HepG2 (cell line): ENCODE results near the gene TMPRSS7. TPM values are rescaled to one million over a fixed set of nuclear protein-coding genes. Genes with fewer than 3 reads are reported as not detected.

Experiments
- ATAC-seq: fragments of 200-7000 bp; cut with Tn5 transposase; 3 replicates; pipeline ENCODE4 v1.9.1; 2020; ENCODE audit warnings: mild to moderate bottlenecking, moderate library complexity
- BruUV-seq: library from RNA; stranded (reverse); fragments of 400-500 nt; replicated peaks from 2 replicates; lab custom pipeline; 2021; lab: Mats Ljungman, UMichigan
- CTCF ChIA-PET: fragments of 300-600 bp; formaldehyde crosslinking; extraction: SDS; loops from one replicate; lab custom pipeline; 2021; ENCODE audit warnings: low total read pairs, inconsistent platforms, low intra/inter-chr PET ratio; lab: Yijun Ruan, JAX
- POLR2A ChIA-PET: fragments of 350-600 bp; sonication (Branson Sonifier 250); formaldehyde crosslinking; loops from one replicate; lab custom pipeline; 2020; ENCODE audit warnings: antibody characterized with exemption, inconsistent platforms; lab: Yijun Ruan, JAX
- DNase-seq: peaks from one replicate; pipeline ENCODE4 v3.0.0-alpha.2; 2015; ENCODE audit warnings: low spot score
- FAIRE-seq: peaks from 3 replicates; lab custom pipeline; 2011; peaks lifted over from hg19 to GRCh38; lab: Jason Lieb, UNC
- H2AFZ ChIP-seq: one replicate; pipeline ENCODE4 v1.6.1; 2011; ENCODE audit warnings: low read length, inconsistent platforms
- H3K27ac ChIP-seq: fragments of 300-600 bp; 3 replicates; pipeline ENCODE4 v1.8.0; 2011; ENCODE audit warnings: mixed run types, mild to moderate bottlenecking, mixed read lengths, low read length, inconsistent platforms; ENCODE audit not compliant: insufficient read depth; ENCODE audit errors: extremely low read length
- H3K27me3 ChIP-seq, 2 experiments: fragments of 200-600 bp in 1 of 2; 2 replicates in 1 of 2; 3 replicates in 1 of 2; pipeline versions ENCODE4 v1.6.0 to v1.8.0; 2011; ENCODE audit warnings: low read length in 2 of 2, mild to moderate bottlenecking in 2 of 2, moderate library complexity in 2 of 2, inconsistent platforms in 1 of 2; ENCODE audit not compliant: insufficient read depth in 2 of 2, control insufficient read depth in 1 of 2
- H3K36me3 ChIP-seq, 2 experiments: fragments of 200-600 bp in 1 of 2; replicated peaks in 1 of 2; 2 replicates in 1 of 2; 3 replicates in 1 of 2; pipeline versions ENCODE4 v1.5.1 to v1.8.0; 2011; ENCODE audit warnings: low read length in 2 of 2, inconsistent platforms in 1 of 2; ENCODE audit not compliant: insufficient read depth in 2 of 2, control insufficient read depth in 1 of 2
- H3K4me1 ChIP-seq: 2 replicates; pipeline ENCODE4 v1.5.1; 2012; ENCODE audit warnings: low read length, inconsistent platforms; ENCODE audit not compliant: insufficient read depth
- H3K4me2 ChIP-seq: 2 replicates; pipeline ENCODE4 v1.6.0; 2011; ENCODE audit warnings: low read depth, low read length, inconsistent platforms
- H3K4me3 ChIP-seq, 3 experiments: fragments of 200-600 bp in 1 of 3; sonication (generic), shearing (Covaris generic) in 1 of 3; replicated peaks in 1 of 3; 2 replicates each; pipeline ENCODE4 v1.5.1; 2011 to 2016; ENCODE audit warnings: low read length in 3 of 3, inconsistent platforms in 2 of 3, low read depth in 2 of 3, mild to moderate bottlenecking in 2 of 3, control low read depth in 1 of 3, mixed read lengths in 1 of 3; ENCODE audit not compliant: insufficient read depth in 1 of 3
- H3K79me2 ChIP-seq: one replicate; pipeline ENCODE4 v1.6.1; 2011; ENCODE audit warnings: low read length, inconsistent platforms; ENCODE audit not compliant: insufficient read depth
- H3K9ac ChIP-seq: 2 replicates; pipeline ENCODE4 v1.6.0; 2011; ENCODE audit warnings: mild to moderate bottlenecking, low read depth, low read length, inconsistent platforms; ENCODE audit not compliant: insufficient read depth
- H3K9me3 ChIP-seq: 2 replicates; pipeline ENCODE4 v1.5.1; 2012; ENCODE audit warnings: mild to moderate bottlenecking, low read length
- H4K20me1 ChIP-seq: 2 replicates; pipeline ENCODE4 v1.6.0; 2011; ENCODE audit warnings: inconsistent platforms, mild to moderate bottlenecking, low read length, moderate library complexity; ENCODE audit not compliant: insufficient read depth
- ATAD3A ChIP-seq: sonication (generic); formaldehyde crosslinking; IDR thresholded peaks from 2 replicates; pipeline ENCODE4 v1.4.0; 2020; ENCODE audit warnings: missing genetic modification reagents
- BRCA1 ChIP-seq: sonication (generic); formaldehyde crosslinking; IDR thresholded peaks from 2 replicates; pipeline ENCODE4 v1.4.0; 2020; ENCODE audit warnings: missing genetic modification reagents
- GTF3A ChIP-seq: sonication (generic); formaldehyde crosslinking; conservative IDR thresholded peaks from 2 replicates; pipeline ENCODE4 v1.4.0; 2020; ENCODE audit warnings: mild to moderate bottlenecking, missing genetic modification reagents
- MTERF4 ChIP-seq: sonication (generic); formaldehyde crosslinking; IDR thresholded peaks from 2 replicates; pipeline ENCODE4 v1.8.0; 2023; ENCODE audit warnings: mild to moderate bottlenecking, missing genetic modification reagents
- MYPOP ChIP-seq: sonication (generic); formaldehyde crosslinking; IDR thresholded peaks from 2 replicates; pipeline ENCODE4 v1.8.1; 2023; ENCODE audit warnings: mild to moderate bottlenecking, moderate library complexity, missing genetic modification reagents
- SKI ChIP-seq: fragments of 450-650 bp; IDR thresholded peaks from one replicate; pipeline ENCODE4 v1.6.1; 2018; ENCODE audit warnings: mild to moderate bottlenecking; ENCODE audit not compliant: partially characterized antibody
- TMF1 ChIP-seq: sonication (generic); formaldehyde crosslinking; IDR thresholded peaks from 2 replicates; pipeline ENCODE4 v1.8.1; 2022; ENCODE audit warnings: low read depth, missing genetic modification reagents
- ZBTB7B ChIP-seq: sonication (generic); formaldehyde crosslinking; IDR thresholded peaks from 2 replicates; pipeline ENCODE4 v1.4.0; 2020; ENCODE audit warnings: missing genetic modification reagents
- ZKSCAN8 ChIP-seq: IDR thresholded peaks from 2 replicates; pipeline ENCODE4 v1.6.1; 2016; ENCODE audit warnings: borderline replicate concordance, missing genetic modification reagents, missing compliant biosample characterization
- ZNF577 ChIP-seq: sonication (generic); formaldehyde crosslinking; IDR thresholded peaks from 2 replicates; pipeline ENCODE4 v1.4.0; 2020; ENCODE audit warnings: mild to moderate bottlenecking, low read depth, missing genetic modification reagents, borderline replicate concordance
- ZNF766 ChIP-seq: sonication (generic); formaldehyde crosslinking; IDR thresholded peaks from 2 replicates; pipeline ENCODE4 v1.5.0; 2020; ENCODE audit warnings: missing genetic modification reagents, borderline replicate concordance
- WGBS: methylation state at CpG from one replicate; pipeline ENCODE4 v1.1.6; 2017; ENCODE audit warnings: low lambda C conversion rate; 5-methylcytosine and 5-hydroxymethylcytosine counted together
- in situ Hi-C: cut with HindIII; loops from 2 replicates; pipeline ENCODE4 v1.10.0; 2017; ENCODE audit warnings: low pct_unique_long_range_greater_than_20kb; ENCODE audit not compliant: extremely low pct_ligation_motif_present
- intact Hi-C: fragments of 100-400 bp; cut with micrococcal nuclease; formaldehyde crosslinking; loops from one replicate; pipeline ENCODE4 v1.10.0; 2022; ENCODE audit not compliant: unreplicated experiment
- polyA plus RNA-seq, 8 experiments: library from polyadenylated mRNA; depleted of rRNA in 3 of 8; stranded (reverse) in 7 of 8; unstranded in 1 of 8; fragments of >200 nt; fragmentation: Illumina TruSeq in 4 of 8; extraction: Trizol in 4 of 8; gene quantifications; 2 replicates each; pipeline versions ENCODE4 v1.2.1 to v1.2.3, GENCODE V29; 2011 to 2016; ENCODE audit warnings: low read depth in 4 of 8, missing spikeins in 1 of 8, mixed read lengths in 1 of 8; ENCODE audit not compliant: insufficient read depth in 1 of 8
- total RNA-seq, 5 experiments: library from RNA; depleted of rRNA; stranded (reverse); fragments of >200 nt; fragmentation: Illumina TruSeq; extraction: Trizol; gene quantifications; 2 replicates each; pipeline ENCODE4 v1.2.3, GENCODE V29; 2016; ENCODE audit warnings: low read depth in 1 of 5

Gene TMPRSS7
- total and polyA plus RNA-seq, 2 of the 13 experiments (the other 11 are each of a cell fraction or from before 2014, with no cell fraction given) = not detected

- Histone ChIP-seq H3K36me3 (no peaks in the 10 kb centered on the region), H3K9me3 (no peaks in the 10 kb centered on the region), H3K4me3 (no peak overlapping the region)
- intact Hi-C loops (no loop called here), in situ Hi-C loops (no loop called here)
- CTCF ChIA-PET = no interaction called here
- FAIRE-seq = no peak
- no peak for TF ChIP-seq BRCA1 (CRISPR knock-in tag)
- TF ChIP-seq SKI = no peak
- no peak for TF ChIP-seq ZKSCAN8 (CRISPR knock-in tag)
- TF ChIP-seq ATAD3A = no peak
- TF ChIP-seq MTERF4 (CRISPR knock-in tag) = no peak
- TF ChIP-seq ZNF577 (CRISPR knock-in tag) = no peak
- TF ChIP-seq TMF1 = no peak
- TF ChIP-seq ZNF766 (CRISPR knock-in tag) = no peak
- no peak for TF ChIP-seq GTF3A (CRISPR knock-in tag)
- no peak for TF ChIP-seq MYPOP
- TF ChIP-seq ZBTB7B = no peak
- TF ChIP-seq, all 625 proteins: peak for 0
- H4K20me1 ChIP-seq = no peaks in the 10 kb centered on the region
- no peak overlapping the region for H3K27ac ChIP-seq
- no peak overlapping the region for H2AFZ ChIP-seq
- no peak for DNase-seq
- H3K79me2 ChIP-seq = no peaks in the 10 kb centered on the region
- H3K4me2 ChIP-seq = no peak overlapping the region
- no peaks in the 10 kb centered on the region for H3K4me1 ChIP-seq
- 17% methylated on average over 4 of the region's 5 CpGs for WGBS
- no TSS peak for BruUV-seq
- POLR2A ChIA-PET = no interaction called here
- no peak overlapping the region for H3K9ac ChIP-seq
- no peaks in the 10 kb centered on the region for H3K27me3 ChIP-seq
- no peak for ATAC-seq
These were observed 90.5 kb downstream of the TMPRSS7 start for GRCh38 chr3:112124907-112125607.
